PC-9 (cell line): ENCODE measurements around the gene CKM. TPM values are rescaled to one million over a fixed set of nuclear protein-coding genes. Genes with fewer than 3 reads are reported as not detected.

ENCODE experiments used
- BruUV-seq: library from RNA; stranded (reverse); fragments of 400-500 nt; replicated peaks from 2 replicates; lab custom pipeline; 2021; lab: Mats Ljungman, UMichigan
- CTCF ChIA-PET: fragments of 300-600 bp; sonication (Branson Sonifier 250); formaldehyde crosslinking; loops from one replicate; lab custom pipeline; 2022; ENCODE audit warnings: antibody characterized with exemption; lab: Charles Lee
- POLR2A ChIA-PET: fragments of 300-600 bp; sonication (Branson Sonifier 250); formaldehyde crosslinking; loops from one replicate; lab custom pipeline; 2022; ENCODE audit warnings: antibody characterized with exemption; ENCODE audit not compliant: unreplicated experiment; lab: Charles Lee
- DNase-seq, 2 experiments: peaks; one replicate each; pipeline versions ENCODE4 v3.0.0 to v3.0.0-alpha.2; 2015 to 2022; ENCODE audit warnings: mixed read lengths in 1 of 2
- H2AFZ ChIP-seq: fragments of 200-600 bp; sonication (generic); 2 replicates; pipeline ENCODE4 v1.8.1; 2017; ENCODE audit warnings: antibody characterized with exemption
- H3F3A ChIP-seq: fragments of 200-600 bp; sonication (generic); 2 replicates; pipeline ENCODE4 v1.8.1; 2017; ENCODE audit warnings: antibody characterized with exemption, mild to moderate bottlenecking, low read depth; ENCODE audit not compliant: insufficient read depth
- H3K27ac ChIP-seq: fragments of 200-600 bp; sonication (generic); 2 replicates; pipeline ENCODE4 v1.6.1; 2016; ENCODE audit warnings: mixed run types
- H3K27me3 ChIP-seq: fragments of 200-600 bp; sonication (generic); 2 replicates; pipeline ENCODE4 v1.6.1; 2016; ENCODE audit warnings: low read depth, mixed run types; ENCODE audit not compliant: insufficient read depth
- H3K36me3 ChIP-seq: fragments of 200-600 bp; sonication (generic); 2 replicates; pipeline ENCODE4 v1.6.1; 2016; ENCODE audit warnings: low read depth, mixed run types
- H3K4me1 ChIP-seq: fragments of 200-600 bp; sonication (generic); replicated peaks from 2 replicates; pipeline ENCODE4 v1.6.1; 2016; ENCODE audit warnings: mixed run types; ENCODE audit not compliant: insufficient read depth
- H3K4me2 ChIP-seq: fragments of 200-600 bp; sonication (generic); 2 replicates; pipeline ENCODE4 v1.6.1; 2017; ENCODE audit warnings: mixed run types
- H3K4me3 ChIP-seq: fragments of 200-600 bp; sonication (generic); 2 replicates; pipeline ENCODE4 v1.6.1; 2016; ENCODE audit warnings: mixed run types
- H3K79me2 ChIP-seq: fragments of 200-600 bp; sonication (generic); 2 replicates; pipeline ENCODE4 v1.6.1; 2017; ENCODE audit warnings: low read depth, mixed run types
- H3K9me2 ChIP-seq: fragments of 200-600 bp; sonication (generic); 2 replicates; pipeline ENCODE4 v1.8.1; 2017; ENCODE audit warnings: mild to moderate bottlenecking; ENCODE audit not compliant: insufficient read depth
- H3K9me3 ChIP-seq: fragments of 200-600 bp; sonication (generic); 2 replicates; pipeline ENCODE4 v1.8.1; 2016; ENCODE audit warnings: low read depth; ENCODE audit not compliant: insufficient read depth
- H4K20me1 ChIP-seq: fragments of 200-600 bp; sonication (generic); 2 replicates; pipeline ENCODE4 v1.8.1; 2017; ENCODE audit not compliant: insufficient read depth
- EZH2 ChIP-seq: fragments of 200-600 bp; sonication (generic); IDR thresholded peaks from 2 replicates; pipeline ENCODE4 v1.8.0; 2017; ENCODE audit warnings: antibody characterized with exemption, low read depth
- intact Hi-C: fragments of 100-400 bp; cut with micrococcal nuclease; formaldehyde crosslinking; loops from one replicate; pipeline ENCODE4 v1.10.0; 2022; ENCODE audit not compliant: unreplicated experiment
- total RNA-seq: library from RNA; stranded (reverse); gene quantifications from 2 replicates; pipeline ENCODE4 v1.2.3, GENCODE V29; 2021
- TF ChIP-seq, protein P1 (sequence below): fragments of 200-600 bp; sonication (generic); conservative IDR thresholded peaks from 2 replicates; pipeline ENCODE4 v1.6.1; 2017; ENCODE audit warnings: mixed run types, antibody characterized with exemption, mild to moderate bottlenecking, moderate library complexity

The CKM gene
- total RNA-seq, 1 experiment from 2014 or later = not detected

DNA sequence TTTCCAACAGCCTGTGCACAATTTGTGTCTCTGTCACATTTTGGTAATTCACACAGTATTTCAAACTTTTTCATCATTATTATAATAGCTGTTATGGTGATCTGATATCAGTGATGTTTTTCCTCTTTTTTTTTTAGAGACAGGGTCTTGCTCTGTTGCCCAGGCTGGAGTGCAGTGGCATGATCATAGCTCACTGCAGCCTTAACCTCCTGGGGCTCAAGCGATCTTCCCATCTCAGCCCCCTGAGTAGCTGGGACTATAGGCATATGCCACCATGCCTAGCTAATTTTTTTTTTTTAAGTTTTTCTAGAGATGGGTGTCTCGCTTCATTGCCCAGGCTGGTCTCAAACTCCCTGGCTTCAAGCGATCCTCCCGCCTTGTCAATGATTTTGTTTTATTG lies 65.8 kb downstream of the CKM start:
- H3K4me2 ChIP-seq = no peak overlapping the region
- DNase-seq = no peak
- TF ChIP-seq, protein P1, sequence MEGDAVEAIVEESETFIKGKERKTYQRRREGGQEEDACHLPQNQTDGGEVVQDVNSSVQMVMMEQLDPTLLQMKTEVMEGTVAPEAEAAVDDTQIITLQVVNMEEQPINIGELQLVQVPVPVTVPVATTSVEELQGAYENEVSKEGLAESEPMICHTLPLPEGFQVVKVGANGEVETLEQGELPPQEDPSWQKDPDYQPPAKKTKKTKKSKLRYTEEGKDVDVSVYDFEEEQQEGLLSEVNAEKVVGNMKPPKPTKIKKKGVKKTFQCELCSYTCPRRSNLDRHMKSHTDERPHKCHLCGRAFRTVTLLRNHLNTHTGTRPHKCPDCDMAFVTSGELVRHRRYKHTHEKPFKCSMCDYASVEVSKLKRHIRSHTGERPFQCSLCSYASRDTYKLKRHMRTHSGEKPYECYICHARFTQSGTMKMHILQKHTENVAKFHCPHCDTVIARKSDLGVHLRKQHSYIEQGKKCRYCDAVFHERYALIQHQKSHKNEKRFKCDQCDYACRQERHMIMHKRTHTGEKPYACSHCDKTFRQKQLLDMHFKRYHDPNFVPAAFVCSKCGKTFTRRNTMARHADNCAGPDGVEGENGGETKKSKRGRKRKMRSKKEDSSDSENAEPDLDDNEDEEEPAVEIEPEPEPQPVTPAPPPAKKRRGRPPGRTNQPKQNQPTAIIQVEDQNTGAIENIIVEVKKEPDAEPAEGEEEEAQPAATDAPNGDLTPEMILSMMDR = no peak
- no peak for TF ChIP-seq EZH2
- H3K9me2 ChIP-seq = no peaks in the 10 kb centered on the region
- ChIA-PET CTCF (no interaction called here), POLR2A (interaction anchor here (0.7 kb wide), 2 partner anchors 41 to 79 kb away, joined by 5 to 6 read pairs; partner anchors contain the start of gene TRAPPC6A)
- no peaks in the 10 kb centered on the region for H3K9me3 ChIP-seq
- intact Hi-C loops = no loop called here
- H3K27me3 ChIP-seq = no peaks in the 10 kb centered on the region
- H4K20me1 ChIP-seq = peaks cover 24% of the 10 kb centered on the region; the same call in 1 of the 2 replicates
- no peak overlapping the region for H3K27ac ChIP-seq
- no peaks in the 10 kb centered on the region; the same call in 1 of the 2 replicates for H3F3A ChIP-seq
- BruUV-seq = no TSS peak
- H3K4me3 ChIP-seq = no peak overlapping the region
- no peak overlapping the region for H2AFZ ChIP-seq
- H3K79me2 ChIP-seq = peaks cover 13% of the 10 kb centered on the region
- peaks cover 8% of the 10 kb centered on the region for H3K4me1 ChIP-seq
- no peaks in the 10 kb centered on the region for H3K36me3 ChIP-seq

Other genes with a start within 250 kb of the CKM start
- gene ZNF296, start 246.4 kb downstream of the CKM start, total RNA-seq = 3.1 and 3.7 TPM in 2 replicates
- 29.6 and 30.6 TPM in 2 replicates for gene GEMIN7, start 243.6 kb downstream of the CKM start, total RNA-seq
- gene PPP1R37, start 229.7 kb downstream of the CKM start, total RNA-seq = 41.1 and 49.5 TPM in 2 replicates
- 0.37 and 0.75 TPM in 2 replicates for gene NKPD1, start 161.9 kb downstream of the CKM start, total RNA-seq
- gene TRAPPC6A, start 144.6 kb downstream of the CKM start, total RNA-seq = 61.6 and 104 TPM in 2 replicates
- 11.5 and 17.8 TPM in 2 replicates for gene BLOC1S3, start 144.1 kb downstream of the CKM start, total RNA-seq
- gene EXOC3L2, start 77.5 kb downstream of the CKM start, total RNA-seq = not detected in 2 replicates
- 49.4 and 85.8 TPM in 2 replicates for gene MARK4, start 71.6 kb downstream of the CKM start, total RNA-seq
- gene KLC3, start 17.9 kb upstream of the CKM start, total RNA-seq = 20.6 and 30.7 TPM in 2 replicates
- 26.1 and 33.1 TPM in 2 replicates for gene ERCC2, start 47.7 kb upstream of the CKM start, total RNA-seq
- 113 and 121 TPM in 2 replicates for gene PPP1R13L, start 82.2 kb upstream of the CKM start, total RNA-seq
- gene POLR1G, start 83.8 kb upstream of the CKM start, total RNA-seq = 9.6 and 11.5 TPM in 2 replicates
- gene ERCC1, start 101.0 kb upstream of the CKM start, total RNA-seq = 102 and 138 TPM in 2 replicates
- gene FOSB, start 145.1 kb upstream of the CKM start, total RNA-seq = 7.9 and 16.5 TPM in 2 replicates
- 49.6 and 50.1 TPM in 2 replicates for gene RTN2, start 174.2 kb upstream of the CKM start, total RNA-seq
- gene PPM1N, start 175.6 kb upstream of the CKM start, total RNA-seq = 5.0 and 9.5 TPM in 2 replicates
- gene VASP, start 184.6 kb upstream of the CKM start, total RNA-seq = 123 and 155 TPM in 2 replicates